Naive thymus-derived CD8-positive, alpha-beta T cell (primary cell): ENCODE data around the gene HOXC10. TPM values are rescaled to one million over a fixed set of nuclear protein-coding genes. Genes with fewer than 3 reads are reported as not detected.

Source experiments
- ATAC-seq, 2 donors: fragments of 150-1000 bp; cut with Tn5 transposase in 1 of 2; sonication (Bioruptor Pico), chemical (Tn5 transposase) in 1 of 2; 1 replicate in 1 of 2; 2 replicates in 1 of 2; pipeline ENCODE4 v1.10.0; 2021; ENCODE audit warnings: mild to moderate bottlenecking in 2 of 2, moderate library complexity in 2 of 2
- POLR2A ChIA-PET: fragments of 350-600 bp; sonication (Branson Sonifier 250); formaldehyde crosslinking; loops from one replicate; lab custom pipeline; 2021; ENCODE audit warnings: antibody characterized with exemption; lab: Charles Lee
- DNase-seq, 10 donors: peaks; one replicate each; pipeline versions ENCODE4 v3.0.0 to v3.0.0-alpha.2; 2020 to 2022
- H3K27ac Mint-ChIP-seq, 10 donors: one replicate each; pipeline ENCODE4 v1.8.0; 2020 to 2022; ENCODE audit warnings: mild to moderate bottlenecking in 10 of 10, mixed read lengths in 10 of 10, moderate library complexity in 4 of 10, inconsistent platforms in 1 of 10
- H3K27me3 Mint-ChIP-seq, 5 donors: one replicate each; pipeline ENCODE4 v1.8.0; 2021 to 2022; ENCODE audit warnings: mixed read lengths in 5 of 5
- H3K36me3 Mint-ChIP-seq, 3 donors: one replicate each; pipeline ENCODE4 v1.8.0; 2020 to 2022; ENCODE audit warnings: mixed read lengths in 3 of 3, mild to moderate bottlenecking in 2 of 3, inconsistent platforms in 1 of 3
- H3K4me1 Mint-ChIP-seq, 4 donors: one replicate each; pipeline ENCODE4 v1.8.0; 2021 to 2022; ENCODE audit warnings: mixed read lengths in 4 of 4
- H3K4me3 Mint-ChIP-seq, 10 donors: one replicate each; pipeline ENCODE4 v1.8.0; 2020 to 2022; ENCODE audit warnings: mild to moderate bottlenecking in 10 of 10, mixed read lengths in 10 of 10, moderate library complexity in 6 of 10, inconsistent platforms in 1 of 10
- H3K9me3 Mint-ChIP-seq, 9 donors: one replicate each; pipeline ENCODE4 v1.8.0; 2020 to 2022; ENCODE audit warnings: mixed read lengths in 9 of 9, mild to moderate bottlenecking in 3 of 9, inconsistent platforms in 1 of 9, moderate library complexity in 1 of 9
- polyA plus RNA-seq, 3 donors: library from polyadenylated mRNA; unstranded; fragments of 300-500 nt; fragmentation: Illumina TruSeq; gene quantifications; one replicate each; pipeline ENCODE4 v1.2.3, GENCODE V29; 2021
- total RNA-seq, 8 experiments: library from RNA in 2 of 8; stranded (reverse) in 2 of 8; gene quantifications; one replicate each; pipeline ENCODE4 v1.2.3 and lab custom pipeline; 2021 to 2026

HOXC10 gene
- total and polyA plus RNA-seq, 5 experiments from 2014 or later = not detected

DNA sequence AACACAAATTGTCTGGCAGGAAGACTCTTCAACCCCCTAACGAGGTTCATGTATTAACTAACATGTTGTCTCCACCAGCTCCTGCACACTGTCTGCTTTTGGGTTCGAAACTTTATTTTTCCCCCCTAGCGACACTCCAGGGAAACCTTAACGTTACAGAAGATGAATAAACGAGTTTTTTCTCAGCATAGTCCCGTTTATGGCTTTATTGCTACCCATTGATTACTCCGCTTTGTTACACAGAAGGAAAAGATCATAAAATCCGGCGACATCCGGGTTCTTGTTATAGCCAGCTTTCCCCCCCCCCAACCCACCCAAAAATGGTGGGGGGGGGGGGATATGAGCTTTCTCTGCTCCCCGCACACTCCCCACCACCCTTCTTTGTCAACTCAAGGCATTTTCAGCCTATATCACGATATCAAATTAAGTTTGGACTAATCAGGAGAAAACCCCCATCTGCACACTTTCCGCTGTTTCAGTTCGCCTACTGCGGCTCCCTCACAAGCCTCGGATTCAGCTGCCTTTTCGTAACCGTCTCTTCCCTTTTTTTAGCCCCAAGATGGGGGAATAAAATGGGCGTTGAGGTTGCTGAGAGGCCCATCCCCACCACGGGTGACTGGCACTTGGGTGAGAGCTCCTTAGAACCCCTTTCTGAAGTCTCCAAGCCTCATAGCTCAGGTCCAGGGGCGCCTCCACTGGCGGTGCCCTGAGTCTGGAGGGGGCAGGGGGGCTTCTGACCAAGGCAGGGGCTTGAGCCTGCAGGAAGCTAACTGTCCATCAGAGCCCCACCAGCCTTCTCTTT is 41.9 kb downstream of the HOXC10 start:
- POLR2A ChIA-PET = interaction anchor here (0.7 to 1.3 kb wide), 3 partner anchors 9 to 179 kb away, joined by 3 to 4 read pairs (median 3); no protein-coding TSS in a partner anchor
- Mint-ChIP-seq H3K27me3 (peaks cover 37 to 98% (median 75%) of the 10 kb centered on the region in 5 donors), H3K4me3 (peak overlapping the region in 3 of 10 donors; percentile 12 to 41 (median 38)), H3K36me3 (peaks cover 0 to 4% (median 2%) of the 10 kb centered on the region in 3 donors), H3K4me1 (peaks cover 9 to 33% (median 19%) of the 10 kb centered on the region in 4 donors), H3K9me3 (peaks cover 0 to 2% (median 0%) of the 10 kb centered on the region in 9 donors), H3K27ac (peak overlapping the region in 1 of 10 donors; percentile 24)
- ATAC-seq (no peak), DNase-seq (no peak)

DNA sequence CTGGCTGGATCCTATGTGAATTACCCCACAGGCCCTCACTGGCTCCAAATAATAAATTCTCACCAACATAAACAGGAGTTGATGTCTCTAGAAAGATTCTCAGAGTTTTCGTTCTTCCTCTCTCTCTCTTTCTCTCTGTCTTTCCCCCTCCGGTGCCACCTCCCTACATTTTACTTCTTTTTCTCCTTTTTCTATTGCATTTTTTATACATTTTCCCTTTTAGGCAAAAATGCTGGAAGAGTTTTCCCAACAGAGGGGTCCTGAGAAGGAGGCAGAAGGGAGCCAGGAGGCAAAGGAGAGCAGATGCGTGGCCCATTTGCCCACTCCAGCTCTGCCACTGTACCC is 42.5 kb downstream of the HOXC10 start:
- peaks cover 11 to 33% (median 20%) of the 10 kb centered on the region in 4 donors for H3K4me1 Mint-ChIP-seq
- H3K4me3 Mint-ChIP-seq = peak overlapping the region in 1 of 10 donors; percentile 19
- peaks cover 0 to 4% (median 2%) of the 10 kb centered on the region in 3 donors for H3K36me3 Mint-ChIP-seq
- no peak for ATAC-seq
- H3K27me3 Mint-ChIP-seq = peaks cover 39 to 98% (median 75%) of the 10 kb centered on the region in 5 donors
- POLR2A ChIA-PET = interaction anchor here (0.7 to 1.1 kb wide), 2 partner anchors 10 to 12 kb away, joined by 3 to 4 read pairs; no protein-coding TSS in a partner anchor
- H3K9me3 Mint-ChIP-seq = peaks cover 0 to 2% (median 0%) of the 10 kb centered on the region in 9 donors
- no peak for DNase-seq
- H3K27ac Mint-ChIP-seq = no peak overlapping the region

DNA sequence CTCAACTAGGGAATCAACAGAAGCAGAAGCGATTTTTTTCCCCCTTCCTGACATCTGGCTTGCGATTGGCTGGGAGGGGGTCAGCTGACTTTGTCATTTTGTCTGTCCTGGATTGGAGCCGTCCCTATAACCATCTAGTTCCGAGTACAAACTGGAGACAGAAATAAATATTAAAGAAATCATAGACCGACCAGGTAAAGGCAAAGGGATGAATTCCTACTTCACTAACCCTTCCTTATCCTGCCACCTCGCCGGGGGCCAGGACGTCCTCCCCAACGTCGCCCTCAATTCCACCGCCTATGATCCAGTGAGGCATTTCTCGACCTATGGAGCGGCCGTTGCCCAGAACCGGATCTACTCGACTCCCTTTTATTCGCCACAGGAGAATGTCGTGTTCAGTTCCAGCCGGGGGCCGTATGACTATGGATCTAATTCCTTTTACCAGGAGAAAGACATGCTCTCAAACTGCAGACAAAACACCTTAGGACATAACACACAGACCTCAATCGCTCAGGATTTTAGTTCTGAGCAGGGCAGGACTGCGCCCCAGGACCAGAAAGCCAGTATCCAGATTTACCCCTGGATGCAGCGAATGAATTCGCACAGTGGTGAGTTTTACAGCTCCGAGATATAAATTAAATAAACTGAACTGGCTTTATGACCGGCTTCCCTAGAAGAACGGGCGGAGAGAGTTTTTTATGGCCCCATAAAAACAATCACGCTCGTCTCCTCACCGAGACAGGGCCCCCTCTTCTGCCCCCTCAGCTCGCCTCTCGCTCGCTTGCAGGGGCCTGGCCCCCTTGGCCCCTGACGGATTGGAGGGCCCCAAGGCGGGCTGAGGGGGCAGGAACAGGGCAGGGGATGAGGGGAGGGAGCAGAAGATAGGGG is 43.6 kb downstream of the HOXC10 start, which contains the start of gene HOXC6:
Gene HOXC6, plus strand, starts transcription at position 127 of the 888 bp plus-strand sequence. Its CDS starts 82 bp downstream, at position 209.
- Mint-ChIP-seq H3K36me3 (peaks cover 0 to 4% (median 4%) of the 10 kb centered on the region in 3 donors), H3K27ac (peak within 1 kb of the TSS in 1 of 10 donors; percentile 53), H3K27me3 (peaks cover 43 to 98% (median 74%) of the 10 kb centered on the region in 5 donors), H3K9me3 (peaks cover 0 to 5% (median 0%) of the 10 kb centered on the region in 9 donors), H3K4me1 (peaks cover 16 to 45% (median 27%) of the 10 kb centered on the region in 4 donors), H3K4me3 (peak within 1 kb of the TSS in 4 of 10 donors; percentile 19 to 63 (median 52))
- DNase-seq (no peak), ATAC-seq (no peak)
- POLR2A ChIA-PET = interaction anchor here (1.1 kb wide), 1 partner anchor 11 kb away, joined by 4 read pairs; no protein-coding TSS in a partner anchor

DNA sequence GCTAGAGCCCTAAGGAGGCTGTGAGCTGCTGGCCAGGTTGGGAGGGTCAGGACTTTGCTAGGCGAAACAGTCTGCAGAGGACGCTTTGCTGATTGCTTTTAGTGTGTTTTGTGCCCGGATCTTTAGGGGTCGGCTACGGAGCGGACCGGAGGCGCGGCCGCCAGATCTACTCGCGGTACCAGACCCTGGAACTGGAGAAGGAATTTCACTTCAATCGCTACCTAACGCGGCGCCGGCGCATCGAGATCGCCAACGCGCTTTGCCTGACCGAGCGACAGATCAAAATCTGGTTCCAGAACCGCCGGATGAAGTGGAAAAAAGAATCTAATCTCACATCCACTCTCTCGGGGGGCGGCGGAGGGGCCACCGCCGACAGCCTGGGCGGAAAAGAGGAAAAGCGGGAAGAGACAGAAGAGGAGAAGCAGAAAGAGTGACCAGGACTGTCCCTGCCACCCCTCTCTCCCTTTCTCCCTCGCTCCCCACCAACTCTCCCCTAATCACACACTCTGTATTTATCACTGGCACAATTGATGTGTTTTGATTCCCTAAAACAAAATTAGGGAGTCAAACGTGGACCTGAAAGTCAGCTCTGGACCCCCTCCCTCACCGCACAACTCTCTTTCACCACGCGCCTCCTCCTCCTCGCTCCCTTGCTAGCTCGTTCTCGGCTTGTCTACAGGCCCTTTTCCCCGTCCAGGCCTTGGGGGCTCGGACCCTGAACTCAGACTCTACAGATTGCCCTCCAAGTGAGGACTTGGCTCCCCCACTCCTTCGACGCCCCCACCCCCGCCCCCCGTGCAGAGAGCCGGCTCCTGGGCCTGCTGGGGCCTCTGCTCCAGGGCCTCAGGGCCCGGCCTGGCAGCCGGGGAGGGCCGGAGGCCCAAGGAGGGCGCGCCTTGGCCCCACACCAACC is 44.8 kb downstream of the HOXC10 start:
- ATAC-seq (no peak), DNase-seq (no peak)
- H3K9me3 Mint-ChIP-seq = peaks cover 0 to 5% (median 0%) of the 10 kb centered on the region in 9 donors
- peaks cover 0 to 6% (median 4%) of the 10 kb centered on the region in 3 donors for H3K36me3 Mint-ChIP-seq
- peak overlapping the region in 6 of 10 donors; percentile 15 to 65 (median 46) for H3K4me3 Mint-ChIP-seq
- H3K27ac Mint-ChIP-seq = no peak overlapping the region
- H3K27me3 Mint-ChIP-seq = peaks cover 43 to 94% (median 69%) of the 10 kb centered on the region in 5 donors
- POLR2A ChIA-PET = interaction anchor here (1.6 kb wide), 1 partner anchor 12 kb away, joined by 3 read pairs; no protein-coding TSS in a partner anchor
- peaks cover 16 to 47% (median 32%) of the 10 kb centered on the region in 4 donors for H3K4me1 Mint-ChIP-seq

DNA sequence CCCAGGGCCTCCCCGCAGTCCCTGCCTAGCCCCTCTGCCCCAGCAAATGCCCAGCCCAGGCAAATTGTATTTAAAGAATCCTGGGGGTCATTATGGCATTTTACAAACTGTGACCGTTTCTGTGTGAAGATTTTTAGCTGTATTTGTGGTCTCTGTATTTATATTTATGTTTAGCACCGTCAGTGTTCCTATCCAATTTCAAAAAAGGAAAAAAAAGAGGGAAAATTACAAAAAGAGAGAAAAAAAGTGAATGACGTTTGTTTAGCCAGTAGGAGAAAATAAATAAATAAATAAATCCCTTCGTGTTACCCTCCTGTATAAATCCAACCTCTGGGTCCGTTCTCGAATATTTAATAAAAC is 45.5 kb downstream of the HOXC10 start:
- no peak overlapping the region for H3K27ac Mint-ChIP-seq
- H3K27me3 Mint-ChIP-seq = peaks cover 47 to 96% (median 72%) of the 10 kb centered on the region in 5 donors
- peak overlapping the region in 2 of 10 donors; percentile 15 to 36 for H3K4me3 Mint-ChIP-seq
- DNase-seq (no peak), ATAC-seq (no peak)
- POLR2A ChIA-PET = interaction anchor here (1.6 kb wide), 1 partner anchor 13 kb away, joined by 3 read pairs; no protein-coding TSS in a partner anchor
- H3K4me1 Mint-ChIP-seq = peaks cover 16 to 52% (median 35%) of the 10 kb centered on the region in 4 donors
- peaks cover 0 to 5% (median 0%) of the 10 kb centered on the region in 9 donors for H3K9me3 Mint-ChIP-seq
- peaks cover 0 to 6% (median 4%) of the 10 kb centered on the region in 3 donors for H3K36me3 Mint-ChIP-seq

DNA sequence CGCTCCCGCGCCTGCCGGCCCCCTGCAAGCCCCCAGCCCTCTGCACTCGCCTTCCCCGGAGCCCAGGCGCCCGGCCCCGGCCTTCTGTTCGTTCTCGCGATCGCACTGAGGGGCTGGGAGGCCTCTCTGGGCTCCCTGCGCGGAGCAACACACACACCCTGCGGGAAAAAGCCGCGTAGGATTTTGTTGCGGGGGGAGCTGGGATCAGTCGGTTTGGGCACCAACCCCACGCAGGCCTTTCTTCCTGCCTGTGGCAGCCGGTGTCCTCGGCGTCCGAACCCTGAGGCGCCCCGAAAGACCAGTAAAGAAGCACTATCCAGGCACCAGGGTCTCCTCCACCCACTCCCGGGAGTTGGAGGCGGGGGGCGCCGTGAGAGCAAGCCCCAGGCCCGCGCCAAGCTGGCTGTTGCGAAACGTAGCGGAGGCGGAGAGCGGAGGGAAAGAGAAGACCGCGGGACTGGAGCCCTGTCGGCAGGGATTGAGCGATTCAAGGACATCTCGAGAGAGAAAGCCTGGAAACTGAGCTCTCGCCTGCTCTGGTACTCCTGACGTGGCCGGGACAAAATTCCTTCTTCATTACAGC is 46.0 kb downstream of the HOXC10 start:
- Mint-ChIP-seq H3K36me3 (peaks cover 0 to 6% (median 4%) of the 10 kb centered on the region in 3 donors), H3K4me3 (peak overlapping the region in 2 of 10 donors; percentile 8 to 18), H3K27ac (no peak overlapping the region), H3K9me3 (peaks cover 0 to 5% (median 0%) of the 10 kb centered on the region in 9 donors), H3K27me3 (peaks cover 49 to 96% (median 72%) of the 10 kb centered on the region in 5 donors), H3K4me1 (peaks cover 16 to 52% (median 35%) of the 10 kb centered on the region in 4 donors)
- POLR2A ChIA-PET = interaction anchor here (1.6 kb wide), 1 partner anchor 13 kb away, joined by 3 read pairs; no protein-coding TSS in a partner anchor
- no peak for DNase-seq
- ATAC-seq = no peak

DNA sequence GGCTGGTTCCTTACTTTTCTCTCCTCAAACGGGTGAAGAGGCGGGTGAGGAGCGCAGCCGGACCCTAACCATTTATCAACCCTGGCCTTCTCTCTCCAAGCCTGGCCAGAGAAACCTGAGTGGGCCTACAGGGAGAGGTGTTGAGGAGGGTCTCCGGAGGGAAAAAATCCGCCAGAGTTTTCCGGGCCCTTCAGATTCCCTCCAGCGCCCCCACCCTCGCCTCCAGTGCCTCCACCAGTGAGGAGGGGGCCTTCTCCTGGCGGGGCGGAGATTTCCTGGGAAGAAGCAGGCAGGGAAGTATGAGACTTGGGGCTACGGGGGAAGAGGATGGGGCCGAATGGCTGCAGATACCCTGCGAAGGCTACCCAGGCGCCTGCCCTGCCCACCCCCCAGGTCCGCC is 46.5 kb downstream of the HOXC10 start:
- DNase-seq (no peak), ATAC-seq (no peak)
- POLR2A ChIA-PET = interaction anchor here (1.0 to 1.6 kb wide), 3 partner anchors 14 to 158 kb away, joined by 3 to 5 read pairs (median 4); partner anchors contain the start of gene SMUG1
- peaks cover 49 to 96% (median 71%) of the 10 kb centered on the region in 5 donors for H3K27me3 Mint-ChIP-seq
- H3K9me3 Mint-ChIP-seq = peaks cover 0 to 5% (median 0%) of the 10 kb centered on the region in 9 donors
- H3K27ac Mint-ChIP-seq = no peak overlapping the region
- peak overlapping the region in 1 of 10 donors; percentile 29 for H3K4me3 Mint-ChIP-seq
- peaks cover 16 to 50% (median 35%) of the 10 kb centered on the region in 4 donors for H3K4me1 Mint-ChIP-seq
- peaks cover 0 to 6% (median 4%) of the 10 kb centered on the region in 3 donors for H3K36me3 Mint-ChIP-seq

DNA sequence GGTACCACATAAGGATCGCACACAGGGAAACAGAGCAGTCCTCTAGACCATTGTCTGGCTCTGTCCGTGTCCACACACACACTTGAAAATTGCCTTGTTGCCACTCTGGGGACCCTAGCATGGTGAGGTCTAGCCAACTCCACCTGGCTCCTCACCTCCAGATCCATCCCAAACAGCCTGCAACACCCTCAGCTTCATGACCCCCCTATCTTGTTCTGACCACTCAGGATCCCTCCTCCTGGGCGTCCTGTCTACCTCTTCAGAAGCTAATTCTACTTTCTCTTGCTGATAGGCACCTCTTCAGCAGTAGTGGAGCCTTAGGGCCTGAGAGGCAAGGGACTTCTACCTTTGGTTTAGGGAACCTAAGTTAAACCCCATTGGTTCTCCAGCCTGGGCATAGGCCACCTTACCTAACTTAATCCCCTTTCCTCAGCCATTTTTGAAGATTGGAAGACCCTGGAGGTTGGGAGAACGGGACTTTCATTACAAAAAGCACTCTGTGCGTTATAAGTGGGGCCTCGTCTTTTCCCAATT is 47.2 kb downstream of the HOXC10 start:
- Mint-ChIP-seq H3K36me3 (peaks cover 0 to 6% (median 4%) of the 10 kb centered on the region in 3 donors), H3K9me3 (peaks cover 0 to 5% (median 0%) of the 10 kb centered on the region in 9 donors), H3K27ac (peak overlapping the region in 3 of 10 donors; percentile 36 to 81 (median 43)), H3K4me1 (peaks cover 13 to 43% (median 30%) of the 10 kb centered on the region in 4 donors), H3K4me3 (peak overlapping the region in 3 of 10 donors; percentile 22 to 74 (median 73)), H3K27me3 (peaks cover 44 to 96% (median 66%) of the 10 kb centered on the region in 5 donors)
- POLR2A ChIA-PET = interaction anchor here (0.7 to 1.8 kb wide), 6 partner anchors 14 to 305 kb away, joined by 3 to 18 read pairs (median 4); partner anchors contain the start of genes CALCOCO1 and SMUG1
- no peak for DNase-seq
- no peak for ATAC-seq

DNA sequence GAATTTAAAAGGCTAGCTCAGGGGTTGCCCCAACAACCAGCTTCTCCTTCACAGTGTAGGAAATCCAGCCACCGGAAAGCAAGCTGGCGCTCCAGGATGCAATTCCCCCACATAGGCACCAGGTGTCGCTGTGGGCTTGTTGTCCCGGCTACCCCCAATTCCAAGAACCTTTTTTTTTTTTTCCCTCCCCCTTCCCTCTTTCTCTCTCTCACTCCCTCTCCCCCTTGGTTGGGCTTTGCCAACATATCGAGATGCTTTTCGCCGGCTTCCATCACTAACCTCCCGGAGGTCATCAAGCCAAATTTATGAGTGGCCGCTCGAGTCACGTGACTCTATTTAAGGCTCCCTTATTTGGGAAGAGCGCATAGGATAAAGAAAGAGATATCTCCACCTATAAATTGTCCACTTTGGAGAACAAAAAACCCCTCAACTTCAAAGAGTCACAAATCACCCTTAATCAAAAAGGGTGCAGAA is 47.7 kb downstream of the HOXC10 start, which contains the start of gene HOXC5:
Gene HOXC5, plus strand, starts transcription at position 424 of the 474 bp plus-strand sequence. CDS start 73 bp downstream, outside the sequence.
- peak; percentile 47 to 77 (median 66) for DNase-seq
- H3K9me3 Mint-ChIP-seq = peaks cover 0 to 5% (median 0%) of the 10 kb centered on the region in 9 donors
- peaks cover 13 to 38% (median 29%) of the 10 kb centered on the region in 4 donors for H3K4me1 Mint-ChIP-seq
- peak within 1 kb of the TSS; percentile 53 to 83 (median 72) for H3K4me3 Mint-ChIP-seq
- POLR2A ChIA-PET = interaction anchor here (0.7 to 1.8 kb wide), 7 partner anchors 15 to 306 kb away, joined by 3 to 18 read pairs (median 4); partner anchors contain the start of genes CALCOCO1 and SMUG1
- peaks cover 0 to 6% (median 2%) of the 10 kb centered on the region in 3 donors for H3K36me3 Mint-ChIP-seq
- peak in 1 of 2 donors; percentile 34 for ATAC-seq
- peak within 1 kb of the TSS in 4 of 10 donors; percentile 15 to 81 (median 40) for H3K27ac Mint-ChIP-seq
- H3K27me3 Mint-ChIP-seq = peaks cover 43 to 96% (median 66%) of the 10 kb centered on the region in 5 donors
